Keratinocyte (primary cell): ENCODE measurements around the gene QSOX1.

Experiments
- EZH2 ChIP-seq: IDR thresholded peaks from one replicate; pipeline ENCODE4 v1.6.1; 2012; ENCODE audit warnings: inconsistent platforms, mild to moderate bottlenecking, low read length, moderate library complexity
- TF ChIP-seq, protein P1 (sequence below), 3 experiments: IDR thresholded peaks in 1 of 3; conservative IDR thresholded peaks in 1 of 3; optimal IDR thresholded peaks in 1 of 3; 2 replicates in 2 of 3; 3 replicates in 1 of 3; pipeline versions ENCODE3 to v1.5.1; 2011; ENCODE audit warnings: low read length in 3 of 3, mild to moderate bottlenecking in 3 of 3, moderate library complexity in 2 of 3, control low read depth in 1 of 3, inconsistent platforms in 1 of 3; ENCODE audit not compliant: insufficient read depth in 2 of 3; ENCODE audit errors: extremely low read depth in 1 of 3

DNA sequence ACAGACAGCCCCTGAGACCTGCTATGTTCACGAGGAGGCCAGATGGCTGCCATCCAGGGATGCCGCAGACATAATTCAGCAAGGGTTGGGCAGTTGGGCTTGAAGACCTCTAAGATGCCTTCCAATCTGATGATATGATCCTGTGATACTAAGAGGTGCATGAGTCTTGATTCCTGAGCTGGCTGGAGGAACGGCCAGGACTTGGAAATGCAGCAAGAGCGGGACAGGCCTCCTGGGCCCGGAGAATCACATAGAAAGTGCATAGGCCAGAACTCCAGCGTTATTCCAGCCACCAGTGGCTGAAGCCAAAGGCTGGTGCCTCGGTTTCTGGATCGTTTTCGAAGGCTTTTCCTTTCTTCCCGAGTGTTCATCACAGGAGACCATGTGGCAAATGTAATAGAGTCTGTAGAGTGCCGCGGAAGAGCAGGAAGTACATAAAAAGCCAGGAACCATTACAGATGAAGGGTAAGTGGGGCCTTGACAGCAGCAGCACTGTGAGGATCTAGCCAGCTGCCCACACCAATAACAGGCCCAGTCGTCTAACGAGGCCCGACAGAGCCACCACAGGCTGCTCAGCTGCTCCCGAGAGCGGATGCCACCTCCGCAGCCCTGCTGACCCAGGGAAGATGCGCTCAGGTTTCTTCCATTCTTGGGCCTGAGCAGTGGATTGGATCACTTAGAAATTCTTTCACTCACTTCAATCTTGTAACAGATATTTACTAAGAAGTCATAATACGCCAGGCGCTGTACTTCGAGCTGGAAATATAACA lies 61.4 kb downstream of the QSOX1 start:
- TF ChIP-seq, protein P1, sequence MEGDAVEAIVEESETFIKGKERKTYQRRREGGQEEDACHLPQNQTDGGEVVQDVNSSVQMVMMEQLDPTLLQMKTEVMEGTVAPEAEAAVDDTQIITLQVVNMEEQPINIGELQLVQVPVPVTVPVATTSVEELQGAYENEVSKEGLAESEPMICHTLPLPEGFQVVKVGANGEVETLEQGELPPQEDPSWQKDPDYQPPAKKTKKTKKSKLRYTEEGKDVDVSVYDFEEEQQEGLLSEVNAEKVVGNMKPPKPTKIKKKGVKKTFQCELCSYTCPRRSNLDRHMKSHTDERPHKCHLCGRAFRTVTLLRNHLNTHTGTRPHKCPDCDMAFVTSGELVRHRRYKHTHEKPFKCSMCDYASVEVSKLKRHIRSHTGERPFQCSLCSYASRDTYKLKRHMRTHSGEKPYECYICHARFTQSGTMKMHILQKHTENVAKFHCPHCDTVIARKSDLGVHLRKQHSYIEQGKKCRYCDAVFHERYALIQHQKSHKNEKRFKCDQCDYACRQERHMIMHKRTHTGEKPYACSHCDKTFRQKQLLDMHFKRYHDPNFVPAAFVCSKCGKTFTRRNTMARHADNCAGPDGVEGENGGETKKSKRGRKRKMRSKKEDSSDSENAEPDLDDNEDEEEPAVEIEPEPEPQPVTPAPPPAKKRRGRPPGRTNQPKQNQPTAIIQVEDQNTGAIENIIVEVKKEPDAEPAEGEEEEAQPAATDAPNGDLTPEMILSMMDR (optimal IDR thresholded peaks at IDR 0.05 in 1 of 3, IDR thresholded peaks at IDR 0.05 in 1 of 3, conservative IDR thresholded peaks at IDR 0.05 in 1 of 3; ENCODE audit: extremely low read depth in 1 of 3, insufficient read depth in 2 of 3, low read length in 3 of 3): no peak
- TF ChIP-seq EZH2: no peak
